ENCODE results near the gene OR4A47. TPM values are rescaled to one million over a fixed set of nuclear protein-coding genes. Genes with fewer than 3 reads are reported as not detected.
"Not testable (repeated sequence)": the region's sequence is repeated elsewhere in the genome, so short reads cannot be mapped to it uniquely, and the experiment has no call there.

The OR4A47 gene, protein sequence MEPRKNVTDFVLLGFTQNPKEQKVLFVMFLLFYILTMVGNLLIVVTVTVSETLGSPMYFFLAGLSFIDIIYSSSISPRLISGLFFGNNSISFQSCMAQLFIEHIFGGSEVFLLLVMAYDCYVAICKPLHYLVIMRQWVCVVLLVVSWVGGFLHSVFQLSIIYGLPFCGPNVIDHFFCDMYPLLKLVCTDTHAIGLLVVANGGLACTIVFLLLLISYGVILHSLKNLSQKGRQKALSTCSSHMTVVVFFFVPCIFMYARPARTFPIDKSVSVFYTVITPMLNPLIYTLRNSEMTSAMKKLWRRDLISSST
- total RNA-seq (2021) (not detected in 2 replicates), Bru-seq, nascent RNA (not detected), BruChase-seq, experiment 1, labeled RNA remaining after a 2-hour chase (not detected), BruChase-seq, experiment 2, labeled RNA remaining after a 6-hour chase (not detected)
- long read RNA-seq = 0 reads

DNA sequence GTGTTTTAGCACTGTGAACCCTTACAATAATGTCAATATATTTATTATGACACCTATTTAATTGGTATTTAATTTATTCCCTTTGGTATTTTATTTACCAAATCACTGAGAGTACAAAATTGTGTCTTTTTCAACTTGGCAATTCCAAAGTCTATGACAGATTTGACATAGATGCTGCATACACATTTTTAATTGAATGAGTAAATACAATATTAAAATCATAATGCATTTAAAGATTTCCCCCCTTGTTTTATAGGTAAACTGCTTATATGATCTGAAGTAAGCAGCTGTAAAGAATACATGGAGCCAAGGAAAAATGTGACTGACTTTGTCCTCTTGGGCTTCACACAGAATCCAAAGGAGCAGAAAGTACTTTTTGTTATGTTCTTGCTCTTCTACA, at the start of gene OR4A47:
Gene OR4A47, plus strand, starts transcription at position 301 of the 400 bp plus-strand sequence. Its CDS starts 0 bp downstream, at position 301.
- POLR2A ChIA-PET (ENCODE audit: unreplicated experiment); H3K79me2 ChIP-seq (ENCODE audit: low read depth); H2AFZ ChIP-seq; H3K27me3 ChIP-seq (ENCODE audit: insufficient read depth, low read depth); H4K20me1 ChIP-seq (ENCODE audit: insufficient read depth); H3K4me1 ChIP-seq (replicated peaks; ENCODE audit: insufficient read depth); intact Hi-C loops (cut with micrococcal nuclease; ENCODE audit: unreplicated experiment); H3K36me3 ChIP-seq (ENCODE audit: low read depth); DNase-seq; H3F3A ChIP-seq (ENCODE audit: insufficient read depth, low read depth); CTCF ChIA-PET; H3K9me2 ChIP-seq (ENCODE audit: insufficient read depth); H3K9me3 ChIP-seq (ENCODE audit: insufficient read depth, low read depth); H3K4me3 ChIP-seq; H3K27ac ChIP-seq; BruUV-seq (replicated peaks); H3K4me2 ChIP-seq: not testable (repeated sequence)

- H3K9me2 ChIP-seq (ENCODE audit: insufficient read depth); H3K36me3 ChIP-seq (ENCODE audit: low read depth); H3K9me3 ChIP-seq (ENCODE audit: insufficient read depth, low read depth); BruUV-seq (replicated peaks); H3K27ac ChIP-seq; CTCF ChIA-PET; H3K27me3 ChIP-seq (ENCODE audit: insufficient read depth, low read depth); H3K4me1 ChIP-seq (replicated peaks; ENCODE audit: insufficient read depth); POLR2A ChIA-PET (ENCODE audit: unreplicated experiment); H2AFZ ChIP-seq; H3K4me2 ChIP-seq; H3K4me3 ChIP-seq; DNase-seq; H3K79me2 ChIP-seq (ENCODE audit: low read depth); H4K20me1 ChIP-seq (ENCODE audit: insufficient read depth); H3F3A ChIP-seq (ENCODE audit: insufficient read depth, low read depth); intact Hi-C loops (cut with micrococcal nuclease; ENCODE audit: unreplicated experiment): not testable (repeated sequence)
These were observed 32.7 kb upstream of the OR4A47 start for GRCh38 chr11:48455909-48456308.

DNA sequence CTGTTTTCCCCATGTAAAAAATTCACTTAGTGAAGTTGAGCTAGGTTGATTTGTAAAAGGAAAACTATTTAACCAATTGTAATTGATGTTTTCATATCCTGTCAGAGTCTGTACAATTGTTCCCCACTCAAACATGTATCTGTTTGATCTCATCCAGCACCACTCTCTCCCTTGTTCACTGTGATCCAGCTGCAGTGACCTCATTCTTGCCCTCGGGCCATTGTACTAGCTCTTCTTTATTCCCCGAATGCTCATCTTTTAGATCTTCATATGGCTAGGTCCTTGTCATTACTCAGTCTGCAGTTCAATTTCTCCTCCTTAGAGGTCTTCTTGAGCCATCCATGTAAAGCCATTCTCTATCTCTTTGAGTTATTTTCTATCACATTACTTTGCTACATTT, 14.6 kb upstream of the OR4A47 start:
- H3K9me3 ChIP-seq (ENCODE audit: insufficient read depth, low read depth); H3K9me2 ChIP-seq (ENCODE audit: insufficient read depth); H2AFZ ChIP-seq; H4K20me1 ChIP-seq (ENCODE audit: insufficient read depth); H3K4me2 ChIP-seq; DNase-seq; H3F3A ChIP-seq (ENCODE audit: insufficient read depth, low read depth); POLR2A ChIA-PET (ENCODE audit: unreplicated experiment); H3K4me1 ChIP-seq (replicated peaks; ENCODE audit: insufficient read depth); H3K27me3 ChIP-seq (ENCODE audit: insufficient read depth, low read depth); H3K79me2 ChIP-seq (ENCODE audit: low read depth); CTCF ChIA-PET; intact Hi-C loops (cut with micrococcal nuclease; ENCODE audit: unreplicated experiment); H3K27ac ChIP-seq; H3K36me3 ChIP-seq (ENCODE audit: low read depth); H3K4me3 ChIP-seq; BruUV-seq (replicated peaks): not testable (repeated sequence)

GRCh38 chr11:48474703-48475102, 13.9 kb upstream of the OR4A47 start:
- H4K20me1 ChIP-seq (ENCODE audit: insufficient read depth); H3K79me2 ChIP-seq (ENCODE audit: low read depth); H3K27me3 ChIP-seq (ENCODE audit: insufficient read depth, low read depth); H3K9me2 ChIP-seq (ENCODE audit: insufficient read depth); intact Hi-C loops (cut with micrococcal nuclease; ENCODE audit: unreplicated experiment); BruUV-seq (replicated peaks); DNase-seq; H3K27ac ChIP-seq; H3K4me1 ChIP-seq (replicated peaks; ENCODE audit: insufficient read depth); H2AFZ ChIP-seq; H3K9me3 ChIP-seq (ENCODE audit: insufficient read depth, low read depth); CTCF ChIA-PET; POLR2A ChIA-PET (ENCODE audit: unreplicated experiment); H3F3A ChIP-seq (ENCODE audit: insufficient read depth, low read depth); H3K36me3 ChIP-seq (ENCODE audit: low read depth): not testable (repeated sequence)
- H3K4me3 ChIP-seq = peak overlapping the region; percentile 38; the same call in 1 of the 2 replicates
- H3K4me2 ChIP-seq = peak overlapping the region; percentile 49

- BruUV-seq (replicated peaks); H3K4me3 ChIP-seq; intact Hi-C loops (cut with micrococcal nuclease; ENCODE audit: unreplicated experiment): not testable (repeated sequence)
These were observed 17.6 kb downstream of the OR4A47 start for GRCh38 chr11:48506169-48506568.

More at GRCh38 chr11:48506169-48506568, 17.6 kb downstream of the OR4A47 start:
- H3K9me3 ChIP-seq (ENCODE audit: insufficient read depth, low read depth); H3K36me3 ChIP-seq (ENCODE audit: low read depth); H3K4me2 ChIP-seq; H3K27ac ChIP-seq; H3K9me2 ChIP-seq (ENCODE audit: insufficient read depth); H3K79me2 ChIP-seq (ENCODE audit: low read depth); POLR2A ChIA-PET (ENCODE audit: unreplicated experiment); DNase-seq; H3F3A ChIP-seq (ENCODE audit: insufficient read depth, low read depth); H4K20me1 ChIP-seq (ENCODE audit: insufficient read depth); H3K27me3 ChIP-seq (ENCODE audit: insufficient read depth, low read depth); H3K4me1 ChIP-seq (replicated peaks; ENCODE audit: insufficient read depth); H2AFZ ChIP-seq; CTCF ChIA-PET: not testable (repeated sequence)

Measured in PC-9 (cell line).